Midbrain (tissue), 1 donor: ENCODE results near the gene GPR150.
"Not testable (repeated sequence)": the region's sequence is repeated elsewhere in the genome, so short reads cannot be mapped to it uniquely, and the experiment has no call there.

ENCODE experiments used
- DNase-seq: peaks from one replicate; lab custom pipeline; 2025; lab: John Stamatoyannopoulos, UW

GPR150 gene

DNA sequence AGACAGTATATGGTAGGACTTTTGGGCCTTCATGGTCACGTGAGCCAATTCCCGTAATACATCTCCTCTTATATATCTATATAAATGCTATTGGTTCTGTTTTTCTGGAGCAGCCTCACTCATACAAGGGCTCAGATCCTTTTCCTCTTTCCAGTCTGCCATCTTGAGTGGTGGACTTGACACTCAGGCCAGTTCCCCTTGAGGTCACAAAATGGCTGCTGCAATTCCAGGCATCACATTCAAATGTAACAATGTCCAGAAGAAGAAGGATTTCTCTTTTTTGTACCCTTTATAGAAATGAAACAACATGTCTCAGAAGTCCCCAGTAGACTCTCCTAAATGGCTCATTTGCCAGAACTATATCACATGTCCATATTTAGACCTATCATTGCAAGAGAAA, 4.5 kb downstream of the GPR150 start:
- DNase-seq: no peak

DNA sequence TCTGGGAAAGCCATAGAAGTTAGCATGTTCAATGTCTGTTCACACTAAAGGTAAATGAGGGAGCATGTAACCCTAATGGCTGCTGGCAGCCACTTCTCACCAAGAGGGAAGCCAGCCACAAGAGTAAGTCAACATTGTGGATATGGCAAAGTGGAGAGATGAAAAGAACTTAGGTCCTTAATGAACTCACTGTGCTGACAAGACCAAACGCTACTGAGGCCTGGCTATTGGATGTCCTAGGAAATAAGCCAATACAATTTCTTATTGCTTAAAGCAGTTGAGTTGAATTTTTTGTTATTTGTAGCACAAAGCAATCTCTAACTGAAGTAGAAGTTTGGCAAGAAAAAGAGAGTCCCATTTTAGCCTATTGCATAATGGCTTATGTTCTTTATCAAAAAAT, 6.8 kb downstream of the GPR150 start:
- DNase-seq: no peak

DNA sequence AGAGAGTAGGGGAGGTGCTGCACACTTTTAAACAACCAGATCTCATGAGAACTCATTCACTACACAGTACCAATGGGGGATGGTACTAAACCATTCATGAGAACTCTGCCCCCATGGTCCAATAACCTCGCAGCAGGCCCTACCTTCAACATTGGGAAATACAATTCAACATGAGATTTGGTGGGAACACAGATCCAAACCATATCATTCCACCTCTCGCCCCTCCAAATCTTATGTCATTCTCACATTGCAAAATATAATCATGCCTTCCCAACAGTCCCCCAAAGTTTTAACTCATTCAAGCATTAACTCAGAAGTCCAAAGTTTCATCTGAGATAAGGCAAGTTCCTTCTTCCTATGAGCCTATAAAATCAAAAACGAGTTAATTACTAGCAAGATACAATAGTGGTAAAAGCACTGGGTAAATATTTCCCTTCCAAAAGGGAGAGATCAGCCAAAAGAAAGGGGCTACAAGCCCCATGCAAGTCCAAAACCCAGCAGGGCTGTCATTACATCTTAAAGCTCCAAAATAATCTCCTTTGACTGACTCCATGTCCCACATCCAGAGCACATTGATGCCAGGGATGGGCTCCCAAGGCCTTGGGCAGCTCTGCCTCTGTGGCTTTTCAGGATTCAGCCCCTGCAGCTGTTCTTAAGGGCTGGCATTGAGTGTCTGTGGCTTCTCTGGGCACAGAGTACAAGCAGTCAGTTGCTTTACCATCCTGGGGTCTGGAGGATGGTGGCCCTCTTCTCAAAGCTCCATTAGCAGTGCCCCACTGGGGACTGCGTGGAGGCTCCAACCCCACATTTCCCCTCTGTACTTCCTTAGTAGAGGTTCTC, 8.3 kb downstream of the GPR150 start:
- DNase-seq: no peak

DNA sequence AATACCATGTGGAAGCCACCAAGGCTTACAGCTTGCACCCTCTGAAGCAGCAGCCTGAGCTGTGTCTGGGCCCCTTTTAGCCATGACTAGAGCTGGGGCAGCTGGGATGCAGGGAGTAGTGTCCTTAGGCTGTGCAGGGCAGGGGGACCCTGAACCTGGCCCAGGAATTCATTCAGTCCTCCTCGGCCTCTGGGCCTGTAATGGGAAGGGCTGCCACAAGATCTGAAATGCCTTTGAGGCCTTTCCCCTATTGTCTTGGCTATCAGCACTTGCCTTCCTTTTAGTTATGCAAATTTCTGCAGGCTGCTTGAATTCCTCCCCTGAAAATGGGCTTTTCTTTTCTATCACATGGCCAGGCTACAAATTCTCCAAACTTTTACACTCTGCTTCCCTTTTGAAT, 9.0 kb downstream of the GPR150 start:
- DNase-seq: no peak

DNA sequence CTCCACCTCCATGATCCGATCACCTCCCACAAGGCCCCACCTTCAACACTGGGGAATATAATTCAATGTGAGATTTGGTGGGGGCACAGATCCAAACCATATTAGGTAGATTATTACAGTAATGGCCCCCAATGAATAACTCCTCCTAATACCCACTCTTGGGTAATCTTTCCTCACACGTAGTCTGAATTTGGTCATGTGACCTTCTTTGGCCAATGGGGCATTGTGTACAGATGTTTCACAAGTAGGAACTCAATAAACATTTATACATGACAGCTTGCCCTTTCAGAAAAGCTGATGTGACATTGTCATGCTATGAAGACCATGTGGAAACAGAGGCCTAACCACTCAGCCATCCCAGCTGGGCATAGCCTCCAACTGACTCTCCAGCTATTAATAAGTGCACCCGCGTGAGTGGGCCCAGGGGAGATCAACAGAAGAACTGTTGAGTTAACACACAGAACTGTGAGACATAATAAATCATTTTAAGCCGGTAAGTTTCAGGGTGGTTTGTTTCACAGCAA, 10.6 kb downstream of the GPR150 start:
- DNase-seq: no peak

DNA sequence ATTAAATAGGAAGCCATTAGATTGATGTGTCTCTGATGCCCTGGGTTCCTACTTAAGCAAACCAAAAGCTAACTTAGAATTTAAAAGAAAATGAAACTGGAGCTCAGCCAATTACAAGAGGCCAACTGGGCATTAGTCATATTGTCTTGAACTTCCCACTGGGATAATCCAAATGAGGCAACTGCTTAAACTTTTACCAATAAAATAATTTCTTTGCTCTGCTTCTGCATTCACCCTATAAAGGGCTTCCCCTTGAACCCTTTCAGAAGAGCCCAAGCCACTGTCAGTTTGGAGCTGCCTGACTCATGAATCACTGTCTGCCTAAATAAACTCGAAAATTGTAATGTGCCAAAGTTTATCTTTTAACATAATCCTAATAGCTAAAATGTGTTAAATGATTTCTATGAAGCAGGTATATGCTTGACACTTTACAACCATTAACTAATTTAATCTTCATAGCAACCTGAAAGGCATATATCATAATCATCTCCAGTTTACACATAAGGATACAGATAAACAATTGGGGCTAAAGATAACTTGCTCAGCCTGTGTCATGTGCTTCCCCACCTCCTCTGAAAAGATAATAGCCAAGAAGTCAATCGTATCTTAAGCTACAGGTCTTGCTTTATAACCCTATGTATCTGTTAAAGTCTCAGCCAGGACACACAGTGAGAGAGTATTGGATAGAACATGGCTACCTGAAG, 11.5 kb downstream of the GPR150 start:
- DNase-seq: no peak

DNA sequence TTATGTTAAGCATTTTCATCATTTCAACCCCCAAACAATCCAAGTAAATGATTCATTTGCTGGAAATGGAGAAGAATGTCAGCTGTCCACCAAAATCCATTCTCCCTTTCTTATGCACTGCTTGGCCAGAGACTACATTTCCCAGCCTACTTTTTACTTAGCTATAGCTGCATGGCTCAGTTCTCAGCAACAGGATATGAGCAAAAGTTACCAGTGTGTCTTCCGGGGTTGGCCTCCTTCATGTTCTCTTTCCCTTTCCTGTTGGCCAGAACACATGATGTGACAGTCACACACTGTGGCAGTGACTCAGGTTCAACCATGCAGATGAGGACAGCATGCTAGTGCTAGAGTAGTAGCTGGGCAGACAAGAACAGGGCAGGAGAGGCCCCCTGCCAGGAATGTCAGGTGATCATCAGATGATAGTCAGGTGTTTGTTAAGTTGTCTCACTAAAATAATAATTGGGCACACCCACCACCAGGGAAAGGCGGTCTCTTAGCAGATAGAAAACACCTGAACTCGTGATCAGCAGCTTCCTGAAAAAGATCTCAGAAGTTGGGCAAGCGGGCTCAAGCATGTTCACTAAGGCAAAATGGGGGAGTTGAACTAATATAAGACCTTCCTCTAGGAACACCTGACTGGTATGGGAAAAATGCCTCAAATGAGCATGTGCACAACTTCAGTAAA, 12.2 kb downstream of the GPR150 start:
- DNase-seq: no peak

DNA sequence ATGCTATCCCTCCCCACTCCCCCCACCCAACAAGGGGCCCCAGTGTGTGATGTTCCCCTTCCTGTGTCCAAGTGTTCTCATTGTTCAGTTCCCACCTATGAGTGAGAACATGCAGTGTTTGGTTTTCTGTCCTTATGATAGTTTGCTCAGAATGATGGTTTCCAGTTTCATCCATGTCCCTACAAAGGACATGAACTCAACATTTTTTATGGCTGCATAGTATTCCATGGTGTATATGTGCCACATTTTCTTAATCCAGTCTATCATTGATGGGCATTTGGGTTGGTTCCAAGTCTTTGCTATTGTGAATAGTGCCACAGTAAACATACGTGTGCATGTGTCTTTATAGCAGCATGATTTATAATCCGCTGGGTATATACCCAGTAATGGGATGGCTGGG, 13.1 kb downstream of the GPR150 start:
- DNase-seq: not testable (repeated sequence)

DNA sequence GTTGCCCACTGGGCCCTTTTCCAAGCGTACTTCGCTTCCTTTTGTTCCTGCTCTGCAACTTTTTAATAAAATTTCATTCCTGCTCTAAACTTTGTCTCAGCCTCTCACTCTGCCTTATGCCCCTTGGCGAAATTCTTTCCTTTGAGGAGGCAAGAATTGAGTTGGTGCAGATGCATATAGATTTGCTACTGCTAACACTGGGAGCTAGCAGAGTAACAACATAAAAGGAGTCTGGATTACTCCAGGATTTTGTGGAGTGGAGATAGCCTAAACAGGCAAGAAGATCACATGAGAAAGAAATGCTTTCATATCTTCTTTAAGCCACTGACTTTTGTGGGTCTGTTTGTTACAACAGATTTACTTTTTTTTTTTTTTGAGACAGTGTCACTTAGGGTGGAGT, 13.8 kb downstream of the GPR150 start:
- DNase-seq: no peak

DNA sequence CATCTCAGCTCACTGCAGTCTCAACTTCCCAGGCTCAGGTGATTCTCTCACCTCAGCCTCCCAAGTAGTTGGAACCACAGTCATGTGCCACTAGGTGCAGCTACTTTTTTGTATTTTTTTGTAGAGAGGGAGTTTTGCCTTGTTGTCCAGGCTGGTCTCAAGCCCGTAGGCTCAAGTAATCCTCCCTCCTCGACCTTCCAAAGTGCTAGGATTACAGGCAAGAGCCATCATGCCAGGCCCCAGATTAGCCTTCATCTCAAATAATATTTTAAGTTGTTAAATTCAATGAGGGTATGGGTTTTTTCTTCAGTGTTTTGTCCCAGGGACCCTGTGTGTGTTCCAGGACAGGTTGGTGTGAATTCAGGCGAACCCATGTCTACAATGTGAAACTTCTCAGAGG, 14.2 kb downstream of the GPR150 start:
- DNase-seq: no peak

DNA sequence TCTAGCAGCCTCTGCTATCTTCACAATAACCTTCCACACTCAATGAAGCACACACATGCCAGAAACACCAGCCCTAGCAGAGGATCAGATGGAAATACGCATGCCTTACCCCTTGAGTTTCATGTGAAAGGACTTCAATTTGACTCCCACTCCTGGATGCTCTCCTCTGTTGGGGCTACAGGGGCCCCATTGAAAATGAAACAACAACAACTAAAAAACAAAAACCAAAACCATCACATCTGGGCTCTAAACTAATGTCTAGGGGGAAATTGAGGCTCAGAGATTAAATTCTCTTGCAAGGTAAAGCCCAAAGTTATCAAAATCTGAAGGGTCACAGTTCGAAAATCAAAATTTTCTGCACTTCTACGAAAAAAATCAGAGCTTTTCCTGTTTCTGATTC, 18.7 kb downstream of the GPR150 start:
- no peak for DNase-seq

DNA sequence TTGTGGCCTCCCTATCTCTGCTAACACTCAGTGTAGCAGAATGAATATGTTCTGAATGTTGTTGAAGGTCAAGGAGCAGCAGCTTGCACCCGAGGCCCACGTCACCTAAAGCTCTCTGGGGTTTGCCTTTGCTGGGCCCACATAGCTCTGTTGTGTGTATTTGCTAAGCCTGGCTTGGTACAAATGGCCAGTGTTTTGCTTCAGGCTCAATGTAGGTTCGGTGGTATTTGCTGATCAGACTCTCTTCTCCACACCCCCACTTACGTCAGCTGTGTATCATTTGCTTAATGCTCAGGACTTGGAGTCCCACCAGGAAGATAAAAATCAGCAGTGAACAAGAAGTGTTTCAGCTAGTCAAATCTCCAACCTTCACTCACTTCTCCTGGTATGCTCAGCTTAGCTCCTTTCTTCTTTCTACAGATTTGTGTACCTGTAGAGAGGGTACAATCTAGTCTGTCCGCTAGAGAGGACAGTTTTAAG, 21.9 kb downstream of the GPR150 start:
- DNase-seq: no peak

DNA sequence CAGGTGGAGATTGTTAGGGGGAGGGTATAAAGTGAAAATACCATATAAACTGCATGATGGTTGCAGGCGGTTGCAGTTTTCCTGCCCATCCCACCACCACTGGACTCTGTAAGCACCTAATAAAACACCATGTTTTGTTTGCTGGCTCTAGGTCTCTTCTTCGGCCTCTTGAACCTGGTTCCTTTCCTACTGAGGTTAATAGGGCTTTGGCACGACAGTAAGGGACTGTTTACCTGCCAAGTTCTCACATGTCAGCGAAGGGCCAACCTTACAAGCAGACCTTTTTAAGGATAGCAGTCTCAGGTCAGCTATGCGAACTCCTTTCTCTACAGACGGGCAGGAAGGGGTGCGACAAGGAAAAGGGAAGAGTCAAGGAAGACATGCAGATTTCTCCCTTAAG, 23.3 kb downstream of the GPR150 start:
- no peak for DNase-seq

DNA sequence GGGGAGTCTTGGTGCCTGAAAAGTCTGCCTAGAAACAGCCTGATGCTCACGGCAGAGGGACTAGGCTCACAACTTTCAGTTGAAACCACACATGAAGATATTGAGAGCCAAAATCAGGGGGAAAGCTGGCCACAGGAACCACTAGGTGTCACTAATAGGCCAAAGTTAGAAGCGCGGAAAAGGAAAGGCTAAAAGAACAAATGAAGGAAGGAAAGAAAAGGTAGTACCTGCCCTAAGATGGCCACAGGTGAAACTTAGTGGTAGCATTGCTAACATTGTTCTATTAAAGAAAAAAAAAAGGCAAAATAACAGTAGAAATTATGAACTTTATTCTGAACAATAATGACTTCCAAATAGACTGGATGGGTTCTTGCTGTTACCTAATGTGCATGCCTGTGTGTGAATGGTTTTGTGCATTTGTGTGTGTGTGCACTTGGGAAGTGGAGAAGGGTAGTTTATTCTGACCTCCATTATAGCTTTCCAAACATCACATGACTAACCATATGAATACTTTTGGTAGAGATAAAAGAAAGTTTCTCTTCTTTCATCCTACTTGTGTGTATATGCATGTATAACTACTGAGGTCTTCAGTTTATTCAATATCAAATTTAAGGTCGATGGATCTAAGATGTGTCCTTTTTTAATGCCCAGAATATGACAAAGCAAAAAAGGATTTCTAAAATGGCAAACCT, 24.6 kb downstream of the GPR150 start:
- DNase-seq: peak; percentile 68

DNA sequence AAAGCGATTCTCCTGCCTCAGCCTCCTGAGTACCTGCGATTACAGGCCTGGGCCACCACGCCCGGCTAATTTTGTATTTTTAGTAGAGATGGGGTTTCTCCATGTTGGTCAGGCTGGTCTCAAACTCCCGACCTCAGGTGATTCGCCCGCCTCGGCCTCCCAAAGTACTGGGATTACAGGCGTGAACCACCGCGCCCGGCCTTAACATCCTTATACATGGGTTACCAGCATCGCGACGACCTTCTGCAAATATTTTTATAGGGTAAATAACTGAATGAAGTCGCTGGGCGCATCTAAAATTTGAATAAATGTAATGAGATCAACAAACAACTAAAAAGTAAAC, 26.3 kb downstream of the GPR150 start:
- not testable (repeated sequence) for DNase-seq

DNA sequence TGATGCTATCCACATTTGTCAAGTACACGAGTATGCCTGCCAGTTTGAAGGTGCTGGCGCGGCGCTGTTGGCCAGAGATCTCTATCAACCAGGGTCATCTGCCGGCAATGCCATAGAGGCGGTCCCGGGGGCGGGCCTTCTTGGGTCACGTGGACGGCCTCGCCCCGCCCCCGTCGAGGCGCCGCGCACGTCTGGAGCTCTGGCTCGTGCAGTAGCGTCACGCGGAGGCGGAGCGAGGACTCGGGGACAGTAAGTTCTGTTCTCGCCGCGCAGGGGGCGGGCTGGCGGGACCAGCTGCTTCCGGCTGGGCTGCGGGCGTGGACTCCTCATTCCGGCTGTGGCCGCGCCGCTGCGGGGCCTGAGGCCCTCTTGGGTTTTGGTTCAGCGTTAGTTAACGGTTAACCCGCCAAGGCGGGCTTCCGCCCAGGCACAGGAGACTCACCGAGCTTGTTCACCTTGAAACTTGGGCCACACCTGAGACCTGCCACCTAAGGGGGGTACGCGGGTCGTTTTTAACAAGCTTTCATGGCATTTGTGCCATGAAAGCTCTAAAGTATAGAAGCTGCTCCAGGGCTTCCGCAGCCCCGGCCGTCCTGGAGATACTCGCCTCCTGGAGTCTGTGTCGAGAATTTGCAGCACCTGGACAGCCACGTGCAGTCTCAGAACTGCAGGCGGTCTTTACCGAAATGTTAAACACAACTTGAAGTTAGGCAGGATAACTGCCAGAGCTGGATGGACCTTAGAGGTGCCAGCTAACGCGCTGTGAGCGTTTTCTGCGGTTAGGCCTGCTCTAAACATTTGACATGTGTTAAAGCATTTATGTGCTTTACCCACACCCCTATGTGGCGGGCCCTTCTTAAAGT, 26.9 kb downstream of the GPR150 start, which contains the start of gene RFESD:
Gene RFESD (plus strand): TSS at position 209 of the 863 bp plus-strand sequence. CDS start 5,495 bp downstream, outside the sequence.
- DNase-seq: peak; percentile 96

DNA sequence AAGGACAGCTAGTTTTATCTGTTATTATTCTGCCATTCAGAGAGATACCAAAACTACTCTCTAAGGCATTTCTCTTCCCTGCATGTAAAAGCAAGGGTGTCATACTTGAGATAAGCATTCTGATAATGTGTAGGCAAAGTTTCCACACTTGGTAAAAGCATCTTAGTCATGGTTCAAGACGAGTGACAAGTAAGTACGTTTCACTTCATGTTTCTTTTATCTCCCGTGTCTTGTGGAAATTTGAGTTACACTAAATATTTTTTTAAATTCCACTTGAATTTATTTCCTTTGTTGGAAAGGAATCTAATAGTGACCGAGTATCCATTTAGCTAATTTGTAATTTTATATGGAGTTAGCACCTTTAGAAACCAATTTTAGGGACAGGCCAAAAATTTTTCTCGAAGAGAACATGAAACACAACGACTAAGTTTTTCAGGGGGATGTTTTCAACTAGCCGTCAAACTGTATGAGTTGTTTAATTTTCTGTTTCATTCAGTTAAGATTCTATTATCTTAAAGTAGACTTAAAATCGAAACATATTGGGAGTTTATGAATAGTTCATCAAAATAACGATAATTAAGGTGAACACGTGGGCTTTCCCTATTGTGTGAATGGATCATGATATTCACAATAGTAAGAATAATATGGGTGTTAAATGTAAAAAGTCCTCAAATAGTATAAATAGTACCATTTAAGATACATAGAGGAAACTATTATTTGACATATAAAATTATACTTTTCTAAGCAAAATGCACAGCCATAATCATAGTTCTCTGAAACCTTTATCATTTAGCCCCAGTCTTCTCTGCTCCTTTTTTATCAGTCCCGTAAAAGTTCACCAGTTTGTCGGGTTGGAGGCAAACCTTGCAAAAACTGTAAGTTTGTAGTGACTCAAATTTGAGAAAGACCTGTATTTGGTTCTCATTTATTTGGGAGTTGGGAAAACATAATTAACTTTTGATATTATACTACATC, 28.3 kb downstream of the GPR150 start:
- no peak for DNase-seq

DNA sequence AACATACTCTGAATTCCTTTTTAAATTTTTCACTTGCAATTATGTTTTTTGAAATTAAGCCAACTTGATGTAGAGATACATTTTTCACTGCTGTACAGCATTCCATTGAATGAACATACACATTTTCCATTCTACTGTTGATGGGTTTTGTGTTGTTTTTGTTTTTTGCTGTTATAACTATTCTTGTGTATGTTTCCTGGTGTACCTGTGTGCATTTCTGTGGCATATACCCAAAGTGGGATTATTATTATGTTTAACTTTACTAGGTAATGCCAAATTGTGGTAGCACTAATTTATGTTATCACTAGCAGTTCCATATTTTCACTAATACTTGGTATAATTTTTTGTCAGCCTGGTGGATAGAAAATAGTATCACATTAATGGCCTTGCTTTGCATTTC, 29.4 kb downstream of the GPR150 start:
- no peak for DNase-seq

DNA sequence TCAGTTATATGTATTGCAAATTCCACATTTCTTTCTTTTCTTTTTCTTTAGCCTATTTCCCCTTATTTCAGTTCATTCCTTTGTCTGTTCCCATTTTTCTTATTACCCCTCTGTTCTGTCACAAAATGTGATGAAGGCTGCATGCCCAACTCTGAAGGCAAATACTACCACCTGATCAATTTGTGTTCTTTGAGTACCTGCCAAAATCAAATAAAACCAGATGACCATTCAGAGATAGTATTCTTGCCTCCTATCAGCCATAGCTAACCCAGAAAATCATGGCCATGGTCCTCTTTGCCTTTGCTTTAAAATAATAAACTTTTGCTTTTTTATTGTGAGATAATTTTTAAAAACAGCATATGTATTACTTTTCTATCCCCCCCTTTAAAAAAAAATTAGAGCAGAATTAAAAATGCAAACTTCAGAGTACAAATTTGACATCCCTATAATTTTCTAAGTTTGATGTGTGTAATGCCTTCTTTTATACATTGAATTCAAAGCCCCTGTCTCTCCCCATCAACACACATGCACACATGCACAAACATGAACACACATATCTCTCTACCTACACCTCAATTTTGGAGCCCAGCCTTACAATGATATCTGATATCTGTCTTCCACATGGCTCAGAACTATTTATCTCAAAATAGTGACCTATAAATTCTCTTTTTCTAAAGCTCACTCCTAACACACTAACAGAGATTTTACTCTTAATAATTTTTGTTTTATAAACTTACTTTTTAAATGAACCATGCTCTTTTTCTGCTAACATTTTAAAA, 30.1 kb downstream of the GPR150 start:
- DNase-seq: no peak
